ENCODE data around the gene FAM25A.
"Not testable (repeated sequence)": the region's sequence is repeated elsewhere in the genome, so short reads cannot be mapped to it uniquely, and the experiment has no call there.

FAM25A gene

DNA sequence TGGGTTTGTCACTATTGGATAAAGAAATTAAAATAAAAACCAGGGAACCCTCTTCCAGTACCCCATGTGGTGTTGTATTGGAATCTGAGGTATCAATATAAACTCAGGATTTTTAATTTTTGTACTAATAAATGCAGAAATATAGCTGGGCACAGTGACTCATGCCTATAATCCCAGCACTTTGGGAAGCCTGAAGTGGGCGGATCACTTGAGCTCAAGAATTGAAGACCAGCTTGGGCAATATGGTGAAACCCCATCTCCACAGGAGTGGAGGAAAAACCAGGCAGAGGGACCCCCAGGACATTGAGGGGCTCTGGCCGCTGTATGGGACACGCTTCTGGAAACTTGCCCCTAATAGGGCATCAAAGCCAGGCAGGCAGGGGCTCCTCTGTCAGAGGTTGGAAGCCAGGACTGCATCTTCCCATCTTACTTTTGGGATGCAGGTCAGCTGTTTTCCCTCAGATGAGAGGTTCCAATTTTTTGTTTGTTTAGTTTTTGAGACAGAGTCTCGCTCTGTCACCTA, 40.7 kb upstream of the FAM25A start:
- H3K4me3 ChIP-seq (ENCODE audit: low read depth, low read length), result no peak overlapping the region
- no peaks in the 10 kb centered on the region for H3K9me3 ChIP-seq
- no peaks in the 10 kb centered on the region for H3K27me3 ChIP-seq
- TF ChIP-seq CTCF (IDR thresholded peaks at IDR 0.05; ENCODE audit: low read depth, low read length), result no peak
- H3K36me3 ChIP-seq, result no peaks in the 10 kb centered on the region
- DNase-seq, result no peak
- no peaks in the 10 kb centered on the region for H3K4me1 ChIP-seq

GRCh38 chr10:86979977-86980448, 40.1 kb upstream of the FAM25A start:
- no peak for TF ChIP-seq CTCF (IDR thresholded peaks at IDR 0.05; ENCODE audit: low read depth, low read length)
- DNase-seq, result no peak
- Histone ChIP-seq H3K27me3 (no peaks in the 10 kb centered on the region), H3K36me3 (no peaks in the 10 kb centered on the region), H3K9me3 (no peaks in the 10 kb centered on the region), H3K4me1 (no peaks in the 10 kb centered on the region), H3K4me3 (ENCODE audit: low read depth, low read length) (no peak overlapping the region)

DNA sequence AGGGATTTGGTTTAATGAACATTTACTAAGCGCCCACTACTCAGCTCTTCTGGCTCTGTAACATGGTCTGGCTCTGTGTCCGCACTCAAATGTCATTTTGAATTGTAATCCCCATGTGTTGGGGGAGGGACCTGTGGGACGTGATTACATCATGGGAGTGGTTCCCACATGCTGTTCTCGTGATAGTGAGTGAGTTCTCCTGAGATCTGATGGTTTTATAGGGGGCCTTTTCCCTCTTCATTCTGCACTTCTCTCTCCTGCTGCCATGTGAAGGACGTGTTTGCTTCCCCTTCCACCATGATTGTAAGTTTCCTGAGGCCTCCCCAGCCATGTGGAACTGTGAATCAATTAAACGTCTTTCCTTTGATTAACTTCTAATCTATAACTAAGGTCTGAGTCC, 39.1 kb upstream of the FAM25A start:
- H3K27me3 ChIP-seq; H3K36me3 ChIP-seq; H3K9me3 ChIP-seq; DNase-seq; H3K4me1 ChIP-seq; H3K4me3 ChIP-seq (ENCODE audit: low read depth, low read length): not testable (repeated sequence)

DNA sequence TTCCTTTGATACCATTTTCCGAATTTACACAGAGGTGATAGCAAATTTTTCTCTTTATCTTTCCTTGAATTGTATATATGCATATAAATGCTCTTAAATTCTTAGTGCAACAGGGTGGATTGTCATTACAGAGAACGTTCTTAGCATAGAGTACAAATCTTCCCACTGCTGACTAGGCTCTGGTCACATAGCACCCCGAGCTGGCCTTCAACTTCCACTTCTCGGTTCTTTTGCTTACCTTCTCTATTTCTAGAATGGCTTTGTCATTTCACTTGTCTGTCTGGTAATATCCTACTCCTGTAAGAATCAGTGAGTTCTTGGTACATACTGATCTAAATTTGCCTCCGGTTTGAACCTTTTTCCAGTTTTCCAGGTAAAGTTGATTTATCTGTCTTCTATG, 38.4 kb upstream of the FAM25A start:
- Histone ChIP-seq H3K27me3 (no peaks in the 10 kb centered on the region), H3K9me3 (no peaks in the 10 kb centered on the region), H3K36me3 (no peaks in the 10 kb centered on the region), H3K4me1 (no peaks in the 10 kb centered on the region), H3K4me3 (ENCODE audit: low read depth, low read length) (no peak overlapping the region)
- TF ChIP-seq CTCF (IDR thresholded peaks at IDR 0.05; ENCODE audit: low read depth, low read length), result no peak
- no peak for DNase-seq

- H3K4me1 ChIP-seq; H3K27me3 ChIP-seq; H3K36me3 ChIP-seq; H3K4me3 ChIP-seq (ENCODE audit: low read depth, low read length); H3K9me3 ChIP-seq; DNase-seq: not testable (repeated sequence)
Observed at GRCh38 chr10:86984498-86984897, 35.6 kb upstream of the FAM25A start.

- TF ChIP-seq CTCF (IDR thresholded peaks at IDR 0.05; ENCODE audit: low read depth, low read length), result no peak
- Histone ChIP-seq H3K4me1 (no peaks in the 10 kb centered on the region), H3K9me3 (no peaks in the 10 kb centered on the region), H3K27me3 (no peaks in the 10 kb centered on the region), H3K4me3 (ENCODE audit: low read depth, low read length) (no peak overlapping the region), H3K36me3 (no peaks in the 10 kb centered on the region)
- DNase-seq, result no peak
Observed at GRCh38 chr10:86988520-86988919, 31.6 kb upstream of the FAM25A start.

DNA sequence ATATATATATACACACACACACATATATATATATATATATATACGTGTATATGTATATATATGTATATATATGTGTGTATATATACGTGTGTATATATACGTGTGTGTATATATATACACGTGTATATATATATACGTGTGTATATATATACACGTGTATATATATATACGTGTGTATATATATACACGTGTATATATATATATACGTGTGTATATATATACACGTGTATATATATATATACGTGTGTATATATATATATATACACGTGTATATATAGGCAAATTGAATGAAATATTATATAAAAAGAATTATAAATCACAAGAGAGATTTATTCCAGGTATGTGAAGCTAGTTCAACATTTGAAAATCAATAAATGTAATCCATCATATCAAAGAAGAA, 28.7 kb upstream of the FAM25A start:
- not testable (repeated sequence) for H3K27me3 ChIP-seq; DNase-seq; H3K4me1 ChIP-seq; H3K36me3 ChIP-seq; H3K4me3 ChIP-seq (ENCODE audit: low read depth, low read length); H3K9me3 ChIP-seq

GRCh38 chr10:86992456-86992855, 27.6 kb upstream of the FAM25A start:
- no peak for DNase-seq
- no peak for TF ChIP-seq CTCF (IDR thresholded peaks at IDR 0.05; ENCODE audit: low read depth, low read length)
- Histone ChIP-seq H3K36me3 (no peaks in the 10 kb centered on the region), H3K27me3 (no peaks in the 10 kb centered on the region), H3K9me3 (no peaks in the 10 kb centered on the region), H3K4me1 (no peaks in the 10 kb centered on the region), H3K4me3 (ENCODE audit: low read depth, low read length) (no peak overlapping the region)

Measured in BE2C (cell line).